Left lobe of liver (tissue), 2 donors: ENCODE data around the gene HUWE1. TPM values are rescaled to one million over a fixed set of nuclear protein-coding genes. Genes with fewer than 3 reads are reported as not detected.

Source experiments
- ATAC-seq: fragments of 200-7000 bp; cut with Tn5 transposase; one replicate; pipeline ENCODE4 v1.9.1; 2020; ENCODE audit warnings: mild to moderate bottlenecking, moderate library complexity
- DNase-seq: peaks from one replicate; pipeline ENCODE4 v3.0.0-alpha.2; 2020; ENCODE audit warnings: low spot score
- total RNA-seq: library from RNA; stranded (reverse); gene quantifications from one replicate; pipeline ENCODE4 v1.2.1, GENCODE V29; 2021
- donor health status: DM: no; HTN: no; CAD: no; lungs with moderate emphysema.
- donor health status: DM: no; HTN: yes; CAD: no.

The HUWE1 gene
- total RNA-seq, 1 donor from 2014 or later: 86.9 TPM

- DNase-seq (no peak), ATAC-seq (no peak)
These were observed 8.1 kb upstream of the HUWE1 start for GRCh38 chrX:53694642-53695041.

- ATAC-seq: no peak
- DNase-seq: no peak
These were observed 1.8 kb upstream of the HUWE1 start for GRCh38 chrX:53688300-53688699.

DNA sequence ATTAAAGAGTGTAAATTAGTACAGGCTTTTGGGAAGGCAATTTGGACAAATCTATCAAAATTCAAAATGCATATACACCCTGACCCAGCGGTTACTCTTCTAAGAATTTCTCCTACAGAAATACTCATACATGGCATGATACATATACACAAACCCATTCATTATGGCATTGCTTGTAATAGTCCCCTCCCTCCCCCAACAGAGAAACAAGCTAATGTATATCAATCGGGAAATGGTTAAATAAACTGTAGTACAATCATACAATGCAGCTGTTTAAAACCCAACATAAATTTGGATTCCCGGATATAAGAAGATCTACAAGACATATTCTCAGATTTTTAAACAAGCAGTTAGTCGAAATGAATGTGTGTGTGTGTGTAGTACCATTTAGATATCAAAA lies 808 bp downstream of the HUWE1 start:
- ATAC-seq (no peak), DNase-seq (no peak)

GRCh38 chrX:53684415-53685192 lies 1.9 kb downstream of the HUWE1 start:
- ATAC-seq (no peak), DNase-seq (no peak)

- peak; percentile 92 for DNase-seq
- ATAC-seq: peak; percentile 77
These were observed 2.7 kb downstream of the HUWE1 start for GRCh38 chrX:53683556-53684414.

- no peak for ATAC-seq
- DNase-seq: no peak
These were observed 3.5 kb downstream of the HUWE1 start for GRCh38 chrX:53682885-53683555.

- ATAC-seq (no peak), DNase-seq (no peak)
These were observed 4.9 kb downstream of the HUWE1 start for GRCh38 chrX:53681661-53682060.

DNA sequence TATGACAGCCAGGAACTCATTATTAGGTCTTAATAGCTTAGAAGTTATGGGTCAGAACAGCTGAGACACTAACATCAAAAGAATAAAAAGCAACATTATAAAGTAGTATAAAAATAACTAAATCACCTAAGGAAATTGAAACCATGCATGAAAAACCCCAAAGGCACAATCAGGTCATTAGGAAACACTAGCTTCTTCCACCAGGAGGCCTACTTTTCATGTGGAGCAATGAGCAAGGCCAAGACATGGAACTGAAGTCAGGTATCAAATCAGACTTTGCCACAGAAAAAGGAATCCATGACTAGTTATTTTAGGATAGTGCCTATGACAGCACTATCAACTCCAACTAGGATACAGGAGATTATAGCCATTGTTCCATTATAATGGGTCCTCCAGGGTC lies 7.9 kb downstream of the HUWE1 start:
- DNase-seq (no peak), ATAC-seq (no peak)

DNA sequence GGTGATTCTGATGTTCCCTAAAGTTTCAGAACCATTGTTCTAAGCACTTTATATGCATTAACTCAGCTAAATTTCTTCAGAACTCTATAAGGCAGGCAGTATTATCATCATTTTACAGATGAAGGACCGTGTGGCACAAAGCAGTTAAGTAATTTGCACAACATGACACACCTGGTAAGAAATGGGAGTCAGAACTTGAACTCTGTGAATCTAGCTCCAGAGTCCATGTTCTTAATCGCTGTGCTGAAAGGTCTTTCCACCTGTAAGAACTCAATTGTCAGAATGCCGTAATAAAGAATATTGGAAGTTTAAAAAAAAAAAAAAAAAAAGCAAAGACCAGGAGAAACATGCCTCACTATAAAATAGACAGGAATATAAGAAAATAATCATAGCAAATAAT lies 9.2 kb downstream of the HUWE1 start:
- DNase-seq: no peak
- no peak for ATAC-seq

DNA sequence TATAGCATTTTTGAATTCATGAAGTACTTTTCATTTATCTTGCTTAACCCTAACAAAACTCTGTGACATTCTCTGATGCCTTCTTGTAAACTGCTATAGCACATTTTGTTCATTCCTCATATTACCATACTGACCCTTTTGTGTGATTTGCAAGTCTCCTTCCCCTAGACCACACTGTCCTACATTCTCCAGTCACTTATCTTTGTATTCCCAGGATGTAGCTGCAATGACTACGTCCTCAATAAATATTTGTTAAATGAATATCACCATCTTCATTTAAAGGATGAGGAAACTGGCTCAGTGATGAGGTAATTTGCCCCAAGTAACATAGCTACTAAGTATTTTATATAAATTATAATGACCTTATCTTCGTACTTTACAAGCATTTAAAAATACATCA lies 11.9 kb downstream of the HUWE1 start:
- DNase-seq (no peak), ATAC-seq (no peak)

- DNase-seq: no peak
- no peak for ATAC-seq
These were observed 17.3 kb downstream of the HUWE1 start for GRCh38 chrX:53669258-53669657.

DNA sequence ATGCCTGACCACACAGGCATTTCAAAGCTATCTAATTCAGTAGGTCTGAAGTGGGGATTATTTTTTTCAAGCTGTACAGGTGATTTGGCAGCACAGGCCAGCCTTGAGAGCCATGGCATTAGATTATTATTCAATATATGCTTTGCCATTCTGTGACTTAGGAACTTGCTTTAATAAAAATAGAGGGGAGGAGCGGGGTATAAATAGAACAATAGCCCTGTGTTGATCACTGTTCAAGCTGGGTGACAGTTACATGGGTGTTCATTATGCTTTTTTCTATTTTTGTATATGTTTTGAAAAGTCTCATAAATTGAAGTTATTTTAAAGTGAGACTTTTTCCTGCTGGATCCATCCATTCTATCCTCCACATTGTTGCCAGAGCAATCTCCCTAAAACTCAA lies 20.3 kb downstream of the HUWE1 start:
- no peak for DNase-seq
- ATAC-seq: no peak

GRCh38 chrX:53660004-53660403 lies 26.5 kb downstream of the HUWE1 start:
- DNase-seq: no peak
- no peak for ATAC-seq

DNA sequence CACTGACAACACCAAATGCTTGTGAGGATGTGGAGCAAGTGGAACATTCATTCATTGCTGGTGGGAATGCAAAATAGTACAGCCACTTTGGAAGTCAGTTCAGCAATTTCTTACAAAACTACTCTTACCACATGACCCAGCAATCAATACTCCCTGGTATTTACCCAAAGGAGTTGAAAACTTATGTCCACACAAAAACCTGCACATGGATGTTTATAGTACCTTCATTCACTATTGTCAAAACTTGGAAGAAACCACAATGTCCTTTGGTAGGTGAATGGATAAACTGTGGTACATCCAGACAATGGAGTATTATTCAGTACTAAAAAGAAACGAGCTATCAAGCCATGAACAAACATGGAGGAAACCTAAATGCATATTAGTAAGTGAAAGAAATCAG lies 27.5 kb downstream of the HUWE1 start:
- DNase-seq (no peak), ATAC-seq (peak; percentile 25)

DNA sequence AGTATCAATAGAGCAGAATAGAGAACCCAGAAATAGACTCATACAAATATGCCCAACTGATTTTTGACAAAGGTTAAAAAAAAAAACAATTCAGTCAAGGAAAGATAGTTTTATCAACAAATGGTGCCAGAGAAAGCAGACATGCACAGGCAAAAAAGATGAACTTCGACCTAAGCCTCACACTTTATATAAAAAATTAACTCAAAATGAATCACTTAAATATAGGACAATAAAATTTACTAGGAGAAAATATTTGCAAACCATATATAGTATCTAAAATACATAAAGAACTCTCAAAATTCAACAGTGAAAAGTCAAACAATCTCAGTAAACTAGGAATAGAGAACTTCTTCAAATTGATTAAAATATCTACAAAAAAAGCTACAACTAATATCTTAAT lies 29.7 kb downstream of the HUWE1 start:
- DNase-seq: no peak
- no peak for ATAC-seq

GRCh38 chrX:53654376-53654775 lies 32.1 kb downstream of the HUWE1 start:
- DNase-seq (no peak), ATAC-seq (no peak)

DNA sequence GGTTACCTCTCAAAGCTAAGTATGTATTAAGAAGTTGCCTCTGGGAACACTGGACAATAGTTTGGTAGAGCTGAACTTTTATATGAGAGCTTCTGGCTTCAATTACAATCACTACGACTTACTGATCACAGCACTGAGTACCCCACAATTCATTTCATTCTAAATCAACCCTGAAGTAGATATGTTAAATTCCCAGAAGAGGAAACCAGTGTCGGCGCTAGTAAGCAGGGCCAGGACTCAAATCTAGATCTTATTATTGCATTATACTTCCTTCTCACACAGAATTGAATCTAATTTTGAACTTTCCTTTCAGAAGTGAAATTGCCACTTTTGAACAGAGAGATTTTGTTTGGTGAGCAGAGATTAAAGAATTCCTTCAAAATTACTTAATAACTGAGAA lies 41.8 kb downstream of the HUWE1 start:
- no peak for DNase-seq
- no peak for ATAC-seq

DNA sequence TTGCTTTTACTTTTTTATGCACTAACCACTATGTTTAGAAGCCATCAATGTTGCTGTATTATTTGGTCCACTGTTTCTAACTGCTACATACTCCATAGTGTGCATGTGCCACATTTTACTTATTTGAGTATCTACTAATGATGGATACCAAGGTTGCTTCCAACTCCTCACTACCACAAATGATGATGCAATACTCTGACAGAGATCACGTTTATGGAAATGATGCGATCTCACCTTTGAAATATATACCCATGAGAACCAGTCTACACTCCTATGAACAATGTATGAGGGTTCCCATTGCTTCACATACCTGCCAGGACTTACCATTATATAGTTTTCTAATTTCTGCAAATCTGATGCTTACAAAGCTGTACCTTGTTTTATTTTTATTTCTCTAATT lies 44.2 kb downstream of the HUWE1 start:
- no peak for ATAC-seq
- no peak for DNase-seq

DNA sequence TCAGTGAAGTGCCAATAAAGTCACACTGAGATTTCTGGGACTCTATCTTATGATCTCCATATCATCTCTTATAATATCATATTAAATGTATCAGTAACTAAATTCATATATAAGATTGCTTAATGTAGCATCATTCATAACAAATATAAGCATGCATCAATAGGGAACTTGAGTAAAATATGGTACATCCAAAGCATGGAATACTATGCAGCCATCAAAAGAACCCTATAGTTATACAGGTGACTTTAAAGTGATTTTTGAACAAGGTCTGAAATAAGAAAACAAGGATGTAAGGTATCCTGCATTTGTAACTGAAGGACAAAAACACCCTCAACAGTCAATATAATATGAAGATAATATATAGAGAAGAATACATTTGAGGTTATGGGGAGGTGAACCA lies 47.3 kb downstream of the HUWE1 start:
- DNase-seq (no peak), ATAC-seq (no peak)

- no peak for DNase-seq
- no peak for ATAC-seq
These were observed 49.0 kb downstream of the HUWE1 start for GRCh38 chrX:53637479-53637878.

- ATAC-seq: no peak
- no peak for DNase-seq
These were observed 55.4 kb downstream of the HUWE1 start for GRCh38 chrX:53631156-53631555.

GRCh38 chrX:53630261-53630660 lies 56.3 kb downstream of the HUWE1 start:
- DNase-seq (no peak), ATAC-seq (peak; percentile 78)
